NT2/D1 (cell line): Measurements from ENCODE around the gene SNX27.
A peak's percentile ranks its signal among the peaks of the same experiment; 100 is the strongest.

Experiments
- DNase-seq: peaks from one replicate; pipeline ENCODE4 v3.0.0-alpha.2; 2011; ENCODE audit warnings: low read depth, low spot score
- H3K27me3 ChIP-seq: 2 replicates; pipeline ENCODE4 v1.6.0; 2011; ENCODE audit warnings: mild to moderate bottlenecking; ENCODE audit not compliant: insufficient read length, insufficient read depth
- H3K36me3 ChIP-seq: 2 replicates; pipeline ENCODE4 v1.6.1; 2011; ENCODE audit warnings: mild to moderate bottlenecking, low read length, mixed read lengths; ENCODE audit not compliant: insufficient read depth, insufficient read length
- H3K4me1 ChIP-seq: 2 replicates; pipeline ENCODE4 v1.5.1; 2011; ENCODE audit not compliant: insufficient read depth, insufficient read length
- H3K4me3 ChIP-seq: 2 replicates; pipeline ENCODE4 v1.5.1; 2011; ENCODE audit warnings: low read depth; ENCODE audit not compliant: insufficient read length
- H3K9ac ChIP-seq: 2 replicates; pipeline ENCODE4 v1.6.0; 2011; ENCODE audit warnings: low read depth; ENCODE audit not compliant: insufficient read length
- H3K9me3 ChIP-seq: 2 replicates; pipeline ENCODE4 v1.5.1; 2011; ENCODE audit warnings: mild to moderate bottlenecking, low read length; ENCODE audit not compliant: insufficient read depth
- SUZ12 ChIP-seq: IDR thresholded peaks from 2 replicates; pipeline ENCODE4 v1.6.1; 2011; ENCODE audit not compliant: insufficient read length, insufficient read depth; ENCODE audit errors: extremely low read depth
- YY1 ChIP-seq: IDR thresholded peaks from 2 replicates; pipeline ENCODE4 v1.6.1; 2011; ENCODE audit not compliant: insufficient read length, insufficient read depth
- ZNF274 ChIP-seq: IDR thresholded peaks from 2 replicates; pipeline ENCODE4 v1.6.1; 2011; ENCODE audit warnings: mild to moderate bottlenecking, low read depth, low read length

The SNX27 gene

DNA sequence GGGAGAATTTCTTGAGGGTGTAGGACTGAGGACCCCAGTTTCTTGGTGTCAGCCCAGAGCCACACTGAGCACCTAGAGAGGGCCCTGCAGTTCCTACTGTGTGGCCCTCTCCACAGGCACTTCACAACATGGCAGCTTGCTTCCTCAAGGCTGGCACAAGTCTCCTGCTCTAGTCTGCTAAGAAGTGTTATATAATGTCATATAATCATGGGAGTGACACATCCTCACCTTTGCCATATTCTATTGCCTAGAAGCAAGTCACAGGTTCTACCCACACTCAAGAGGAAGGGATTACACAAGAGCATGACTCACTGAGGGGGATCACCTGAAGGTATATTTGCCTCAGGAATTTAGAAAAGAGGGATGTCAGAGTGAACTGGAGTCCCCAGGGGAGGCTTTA is 5.5 kb upstream of the SNX27 start:
- Histone ChIP-seq H3K4me3 (no peak overlapping the region), H3K36me3 (no peaks in the 10 kb centered on the region), H3K4me1 (no peaks in the 10 kb centered on the region), H3K9me3 (no peaks in the 10 kb centered on the region), H3K9ac (no peak overlapping the region), H3K27me3 (no peaks in the 10 kb centered on the region)
- no peak for DNase-seq
- no peak for TF ChIP-seq YY1
- TF ChIP-seq ZNF274: no peak

DNA sequence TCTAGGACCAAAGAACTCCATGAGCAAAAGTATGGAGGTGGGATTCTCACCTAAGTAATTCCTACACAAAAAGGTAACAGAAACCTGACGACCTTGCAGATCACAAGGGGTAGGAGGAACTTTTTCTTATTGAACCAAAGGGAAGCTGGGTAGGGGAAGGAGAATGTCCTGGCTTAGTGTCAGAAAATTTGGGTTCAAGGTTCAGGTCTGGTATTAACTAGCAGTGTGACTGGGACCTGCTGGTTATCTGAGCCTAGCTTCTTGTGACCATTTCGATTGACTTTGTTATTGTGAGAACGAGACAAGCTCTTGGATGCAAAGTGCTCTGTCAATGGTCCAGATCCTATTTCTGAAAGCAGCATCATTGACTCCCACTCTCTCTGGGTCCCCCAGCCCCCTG is 5.0 kb upstream of the SNX27 start:
- Histone ChIP-seq H3K4me3 (no peak overlapping the region), H3K4me1 (no peaks in the 10 kb centered on the region), H3K36me3 (no peaks in the 10 kb centered on the region), H3K9ac (no peak overlapping the region), H3K27me3 (no peaks in the 10 kb centered on the region), H3K9me3 (no peaks in the 10 kb centered on the region)
- DNase-seq: no peak
- no peak for TF ChIP-seq SUZ12
- TF ChIP-seq ZNF274: no peak
- no peak for TF ChIP-seq YY1

DNA sequence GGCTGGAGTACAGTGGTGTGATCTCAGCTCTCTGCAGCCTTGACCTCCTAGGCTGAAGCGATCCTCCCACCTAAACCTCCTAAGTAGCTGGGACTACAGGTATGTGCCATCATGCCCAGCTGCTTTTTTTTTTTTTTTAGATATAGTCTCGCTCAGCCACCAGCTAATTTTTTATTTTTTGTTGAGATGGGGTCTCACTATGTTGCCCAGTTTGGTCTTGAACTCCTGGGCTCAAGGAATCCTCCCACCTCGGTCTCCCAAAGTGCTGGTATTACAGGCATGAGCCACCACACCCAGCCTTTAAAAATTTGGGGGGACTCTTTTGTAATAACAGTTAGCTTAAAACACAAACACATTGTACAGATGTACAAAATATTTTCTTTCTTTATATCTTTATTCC is 1.7 kb upstream of the SNX27 start:
- no peak overlapping the region for H3K9ac ChIP-seq

DNA sequence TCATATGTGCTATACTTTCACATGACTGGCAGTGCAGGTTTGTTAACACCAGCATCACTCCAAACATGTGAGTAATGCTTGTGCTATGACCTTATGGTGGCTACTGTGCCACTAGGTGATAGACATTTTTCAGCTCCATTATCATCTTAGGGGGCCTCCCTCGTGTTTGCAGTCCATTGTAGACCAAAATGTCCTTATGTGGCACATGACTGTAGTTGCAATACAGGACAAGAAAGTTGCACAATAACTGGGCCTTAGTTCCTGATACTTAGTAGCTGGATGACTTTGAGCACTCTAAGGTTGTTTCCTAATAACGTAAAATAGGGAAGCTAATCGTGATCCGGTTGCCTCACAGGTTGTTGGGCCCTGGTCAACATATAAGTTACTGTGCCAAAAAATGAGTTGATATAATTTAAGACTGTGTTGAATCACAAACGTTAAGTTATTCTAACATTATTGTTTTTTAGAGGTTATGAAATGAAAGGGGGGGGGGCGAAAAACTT is 511 bp upstream of the SNX27 start:
- no peak for DNase-seq
- TF ChIP-seq SUZ12: no peak
- TF ChIP-seq ZNF274: no peak
- TF ChIP-seq YY1: no peak
- Histone ChIP-seq H3K4me1 (no peaks in the 10 kb centered on the region), H3K9me3 (no peaks in the 10 kb centered on the region), H3K4me3 (no peak overlapping the region), H3K36me3 (peaks cover 11% of the 10 kb centered on the region), H3K9ac (no peak overlapping the region), H3K27me3 (no peaks in the 10 kb centered on the region)

More for the DNA sequence above, 1.7 kb upstream of the SNX27 start:
- Histone ChIP-seq H3K4me1 (no peaks in the 10 kb centered on the region), H3K4me3 (no peak overlapping the region), H3K27me3 (no peaks in the 10 kb centered on the region), H3K9me3 (no peaks in the 10 kb centered on the region), H3K36me3 (peaks cover 7% of the 10 kb centered on the region)
- no peak for DNase-seq
- TF ChIP-seq YY1 (no peak), ZNF274 (no peak)

DNA sequence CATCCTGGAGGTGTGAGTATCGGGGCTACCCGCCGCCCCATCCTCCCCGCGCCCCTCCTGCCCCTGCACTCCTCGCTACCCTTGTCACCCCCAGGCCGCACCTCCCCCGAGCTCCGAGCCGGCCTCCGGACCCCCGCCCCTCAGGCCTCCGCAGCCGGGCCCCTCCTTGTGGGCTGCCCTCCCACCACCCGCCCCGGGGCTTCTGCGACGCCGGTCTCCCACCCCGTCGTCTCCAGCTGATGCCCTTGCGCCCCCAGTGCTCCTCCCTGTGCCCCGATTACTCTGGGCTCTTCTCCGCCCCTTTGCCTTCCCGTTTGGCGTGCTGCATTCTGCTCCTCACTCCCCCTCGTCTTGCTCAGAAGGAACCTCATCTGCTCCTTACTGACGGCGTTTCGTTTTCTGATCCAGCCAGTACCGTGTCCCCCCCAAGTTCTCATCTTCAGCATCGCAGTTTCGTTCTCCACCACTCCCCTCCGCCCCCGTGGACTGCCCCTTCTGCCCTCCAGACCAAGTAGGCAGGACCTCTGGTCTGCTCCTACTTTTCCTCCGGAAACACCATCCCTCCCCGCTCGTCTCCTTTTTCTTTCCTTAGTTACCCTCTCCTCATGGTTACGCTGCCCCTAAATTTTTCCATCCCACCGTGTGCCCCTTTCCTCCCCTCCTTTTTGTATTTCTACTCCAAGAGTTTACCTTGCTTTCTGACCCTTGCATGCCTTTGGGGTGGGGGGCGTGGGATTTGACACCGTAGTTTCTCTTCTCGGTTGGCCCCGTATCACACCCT is 841 bp downstream of the SNX27 start:
- Histone ChIP-seq H3K9me3 (no peaks in the 10 kb centered on the region), H3K9ac (peak overlapping the region; percentile 89), H3K36me3 (peaks cover 11% of the 10 kb centered on the region), H3K27me3 (no peaks in the 10 kb centered on the region), H3K4me3 (peak overlapping the region; percentile 60), H3K4me1 (no peaks in the 10 kb centered on the region)
- DNase-seq: no peak
- TF ChIP-seq SUZ12 (no peak), ZNF274 (no peak), YY1 (no peak)

DNA sequence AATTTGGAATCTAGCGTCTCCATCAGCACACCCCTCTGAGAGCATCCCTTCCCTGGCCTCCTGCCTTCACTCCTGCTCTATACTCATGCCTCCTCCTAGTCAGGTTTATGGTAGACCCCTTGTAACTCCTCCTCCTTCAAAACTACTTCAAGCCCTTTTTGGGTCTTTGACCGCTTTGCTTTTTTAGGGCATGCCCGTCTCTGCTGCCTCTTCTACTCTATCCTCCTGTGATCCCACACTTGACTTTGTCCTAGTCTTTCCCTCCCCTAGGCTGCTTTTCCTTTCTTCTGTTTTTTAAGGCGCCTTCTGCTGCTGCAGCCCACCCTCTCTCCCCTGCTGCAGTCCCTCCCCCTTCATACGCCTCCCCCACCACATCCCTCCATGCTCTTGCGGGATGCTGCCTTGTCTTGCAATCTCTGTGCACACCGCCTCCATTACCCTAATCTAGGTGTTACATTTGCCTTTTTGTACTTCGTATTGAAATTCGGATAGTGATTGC is 1.5 kb downstream of the SNX27 start:
- TF ChIP-seq YY1 (no peak), SUZ12 (no peak)
- no peaks in the 10 kb centered on the region for H3K9me3 ChIP-seq
- DNase-seq: no peak

DNA sequence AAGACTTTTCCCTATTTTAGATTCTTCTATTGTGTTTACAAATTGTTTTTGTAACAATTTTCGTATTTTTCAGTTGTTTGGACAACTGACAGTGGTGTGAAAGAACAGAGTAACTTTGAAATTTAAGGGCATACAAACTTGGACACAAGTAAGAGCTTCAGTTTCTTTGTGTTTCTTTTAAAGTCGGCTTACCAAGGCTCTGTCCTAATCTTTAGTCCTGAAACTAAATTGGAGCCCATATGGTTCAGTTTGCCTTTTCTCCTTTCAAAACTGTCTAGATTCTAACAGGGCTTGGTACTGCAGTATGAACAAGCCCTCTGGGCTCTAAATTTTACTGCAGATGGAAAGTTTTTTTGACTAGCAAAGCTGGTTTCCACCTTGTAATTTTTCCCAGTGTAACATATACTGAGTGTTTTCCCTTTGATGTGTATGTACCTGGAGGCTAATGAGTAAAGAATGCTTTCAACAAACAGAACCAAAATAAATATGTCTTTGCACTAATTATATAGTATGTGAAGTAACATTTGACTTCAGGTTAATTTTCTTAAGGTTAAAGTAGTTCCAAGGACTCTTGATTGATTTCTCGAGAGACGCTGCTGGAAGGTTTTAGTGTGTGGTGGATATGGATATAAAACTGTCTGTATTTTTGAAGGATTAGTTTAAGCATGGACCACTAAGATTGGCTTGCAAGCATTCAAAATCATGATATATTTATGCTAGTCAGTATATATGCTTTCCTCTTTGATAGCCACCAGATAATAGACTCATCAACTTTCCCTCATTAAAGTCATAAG is 4.1 kb downstream of the SNX27 start:
- H3K36me3 ChIP-seq: peaks cover 11% of the 10 kb centered on the region
- no peak for TF ChIP-seq ZNF274
- TF ChIP-seq YY1: no peak
- no peak for TF ChIP-seq SUZ12
- H3K4me3 ChIP-seq: no peak overlapping the region
- no peak for DNase-seq
- H3K9me3 ChIP-seq: no peaks in the 10 kb centered on the region
- H3K27me3 ChIP-seq: no peaks in the 10 kb centered on the region
- H3K4me1 ChIP-seq: peaks cover 2% of the 10 kb centered on the region
- no peak overlapping the region for H3K9ac ChIP-seq

More for the DNA sequence above, 1.5 kb downstream of the SNX27 start:
- peak overlapping the region; percentile 60 for H3K4me3 ChIP-seq
- peaks cover 11% of the 10 kb centered on the region for H3K36me3 ChIP-seq
- no peaks in the 10 kb centered on the region for H3K27me3 ChIP-seq
- no peaks in the 10 kb centered on the region for H3K4me1 ChIP-seq
- peak overlapping the region; percentile 89 for H3K9ac ChIP-seq
